Uterus (tissue), 4 donors: ENCODE measurements around the gene PTPRR. TPM values are rescaled to one million over a fixed set of nuclear protein-coding genes. Genes with fewer than 3 reads are reported as not detected.

Experiments
- DNase-seq, 2 donors: peaks; one replicate each; pipeline ENCODE4 v3.0.0-alpha.2; 2019 to 2020
- H3K27ac ChIP-seq, 2 donors: fragments of 200-600 bp; sonication (generic); 1 replicate in 1 of 2; 2 replicates in 1 of 2; pipeline ENCODE4 v1.5.1; 2016 to 2018
- H3K27me3 ChIP-seq, 2 donors: fragments of 200-600 bp; sonication (generic); one replicate each; pipeline ENCODE4 v1.5.1; 2018 to 2019; ENCODE audit warnings: control low read depth in 1 of 2
- H3K36me3 ChIP-seq, 2 donors: fragments of 200-600 bp; sonication (generic); one replicate each; pipeline ENCODE4 v1.5.1; 2019; ENCODE audit warnings: control low read depth in 1 of 2
- H3K4me1 ChIP-seq, 2 donors: fragments of 200-600 bp; sonication (generic); one replicate each; pipeline ENCODE4 v1.5.1; 2018 to 2019; ENCODE audit warnings: control low read depth in 1 of 2
- H3K4me3 ChIP-seq, 2 donors: fragments of 200-600 bp; sonication (generic); 1 replicate in 1 of 2; 2 replicates in 1 of 2; pipeline ENCODE4 v1.5.1; 2018 to 2019; ENCODE audit warnings: mild to moderate bottlenecking in 1 of 2
- H3K9me3 ChIP-seq, 2 donors: fragments of 200-600 bp; sonication (generic); one replicate each; pipeline ENCODE4 v1.5.1; 2019; ENCODE audit warnings: control low read depth in 1 of 2
- POLR2A ChIP-seq, 2 donors: fragments of 450-650 bp; IDR thresholded peaks; one replicate each; pipeline ENCODE4 v1.6.1; 2016; ENCODE audit warnings: antibody characterized with exemption in 2 of 2, mild to moderate bottlenecking in 1 of 2, moderate library complexity in 1 of 2
- intact Hi-C: fragments of 100-400 bp; cut with DNase I; formaldehyde crosslinking; loops from one replicate; pipeline ENCODE4 v1.15.1; 2023; ENCODE audit warnings: low total_unique reads
- total RNA-seq, 4 donors: library from RNA; depleted of rRNA in 3 of 4; stranded (reverse); fragments of >200 nt in 3 of 4; gene quantifications; one replicate each; pipeline versions ENCODE4 v1.1.0 to v1.2.4, GENCODE V29; 2014 to 2023
- TF ChIP-seq, protein P1 (sequence below), 4 experiments: fragments of 200-600 bp in 2 of 4; fragments of 450-650 bp in 2 of 4; sonication (generic) in 2 of 4; IDR thresholded peaks; one replicate each; pipeline ENCODE4 v1.5.1; 2016 to 2019; ENCODE audit warnings: antibody characterized with exemption in 4 of 4, mild to moderate bottlenecking in 2 of 4, moderate library complexity in 1 of 4
- donor health status: DM: yes; HTN: yes; CAD: no.

The PTPRR gene
- total RNA-seq, 4 donors from 2014 or later, result 0.62 to 43.3 (median 7.6) TPM

DNA sequence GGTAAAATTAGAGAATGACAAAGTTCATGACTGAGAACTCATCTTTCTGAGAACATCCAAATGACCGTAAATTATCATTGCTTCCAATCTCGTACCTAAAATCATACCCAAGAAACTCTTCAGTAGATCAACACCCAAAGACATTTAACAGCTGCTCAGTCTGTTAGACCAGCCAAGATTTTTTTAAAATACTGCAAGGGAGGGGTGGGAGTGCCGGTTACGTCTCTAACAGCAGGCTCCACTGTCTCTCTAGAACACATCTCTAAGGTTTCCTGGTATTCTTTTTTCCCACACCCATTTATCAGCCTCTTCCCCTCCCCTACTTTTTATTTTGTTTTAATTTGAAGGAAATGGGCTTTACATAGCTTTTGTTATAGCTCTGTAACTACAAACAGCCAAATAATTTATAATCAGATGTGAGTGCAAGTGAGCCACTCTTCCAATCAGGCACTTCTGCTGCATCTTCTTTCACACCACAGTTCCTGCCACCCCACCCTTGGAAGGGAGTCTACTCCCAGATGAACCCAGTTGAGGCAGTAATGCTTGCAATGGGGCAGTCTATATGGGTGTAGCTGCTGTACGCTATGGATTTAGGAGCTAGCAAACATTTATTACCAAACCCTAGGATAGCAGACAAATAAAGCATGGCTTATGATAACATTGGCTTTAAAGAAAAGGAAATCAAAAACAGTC is 305.2 kb downstream of the PTPRR start:
- Histone ChIP-seq H3K4me1 (no peaks in the 10 kb centered on the region), H3K9me3 (no peaks in the 10 kb centered on the region), H3K36me3 (no peaks in the 10 kb centered on the region), H3K4me3 (no peak overlapping the region), H3K27me3 (no peaks in the 10 kb centered on the region), H3K27ac (no peak overlapping the region)
- intact Hi-C loops, result no loop called here
- TF ChIP-seq, protein P1, sequence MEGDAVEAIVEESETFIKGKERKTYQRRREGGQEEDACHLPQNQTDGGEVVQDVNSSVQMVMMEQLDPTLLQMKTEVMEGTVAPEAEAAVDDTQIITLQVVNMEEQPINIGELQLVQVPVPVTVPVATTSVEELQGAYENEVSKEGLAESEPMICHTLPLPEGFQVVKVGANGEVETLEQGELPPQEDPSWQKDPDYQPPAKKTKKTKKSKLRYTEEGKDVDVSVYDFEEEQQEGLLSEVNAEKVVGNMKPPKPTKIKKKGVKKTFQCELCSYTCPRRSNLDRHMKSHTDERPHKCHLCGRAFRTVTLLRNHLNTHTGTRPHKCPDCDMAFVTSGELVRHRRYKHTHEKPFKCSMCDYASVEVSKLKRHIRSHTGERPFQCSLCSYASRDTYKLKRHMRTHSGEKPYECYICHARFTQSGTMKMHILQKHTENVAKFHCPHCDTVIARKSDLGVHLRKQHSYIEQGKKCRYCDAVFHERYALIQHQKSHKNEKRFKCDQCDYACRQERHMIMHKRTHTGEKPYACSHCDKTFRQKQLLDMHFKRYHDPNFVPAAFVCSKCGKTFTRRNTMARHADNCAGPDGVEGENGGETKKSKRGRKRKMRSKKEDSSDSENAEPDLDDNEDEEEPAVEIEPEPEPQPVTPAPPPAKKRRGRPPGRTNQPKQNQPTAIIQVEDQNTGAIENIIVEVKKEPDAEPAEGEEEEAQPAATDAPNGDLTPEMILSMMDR (IDR thresholded peaks at IDR 0.05), result no peak
- no peak for TF ChIP-seq POLR2A (IDR thresholded peaks at IDR 0.05)
- DNase-seq, result no peak

DNA sequence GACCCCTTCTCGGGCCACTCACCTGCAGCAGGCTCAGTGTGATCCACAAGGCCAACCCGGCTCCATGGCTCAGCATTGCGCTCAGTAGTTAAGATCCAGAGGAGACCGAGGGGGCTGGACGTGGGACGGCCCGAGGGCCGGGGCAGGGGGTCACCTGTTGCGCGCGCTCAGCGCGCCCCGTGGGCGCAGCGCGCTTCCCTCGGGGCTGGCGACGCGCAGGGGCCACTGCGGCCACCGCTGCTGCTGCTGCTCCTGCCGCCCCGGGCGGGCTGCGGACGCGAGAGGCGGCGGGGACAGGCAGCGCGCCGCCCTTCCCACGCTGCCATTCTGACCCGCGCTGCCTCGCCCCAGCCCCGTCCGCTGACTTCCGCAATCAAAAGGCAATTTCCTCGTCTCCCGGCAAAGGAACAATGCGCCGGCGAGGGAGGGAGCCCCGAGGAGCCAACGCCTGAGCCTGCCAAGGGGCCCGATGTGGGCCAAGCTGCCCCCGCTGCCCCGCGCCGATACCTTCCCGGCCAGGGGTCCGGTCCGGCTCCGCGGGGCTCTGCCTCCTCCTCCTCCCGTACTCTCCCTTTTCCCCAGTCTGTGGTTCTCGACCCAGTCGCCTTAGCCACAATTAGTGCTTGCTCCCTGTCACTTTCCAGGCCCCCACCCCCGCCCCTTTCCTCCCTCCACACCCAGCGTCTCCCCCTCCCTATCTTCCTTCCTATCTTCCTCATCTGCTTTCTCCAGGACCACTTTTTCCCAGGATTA is 310.6 kb downstream of the PTPRR start:
- H3K27ac ChIP-seq, result peak overlapping the region; percentile 49 to 72
- peak; percentile 23 to 41 for TF ChIP-seq POLR2A (IDR thresholded peaks at IDR 0.05)
- TF ChIP-seq, protein P1 (IDR thresholded peaks at IDR 0.05), result no peak
- no peaks in the 10 kb centered on the region for H3K27me3 ChIP-seq
- DNase-seq, result peak; percentile 19 to 45
- H3K9me3 ChIP-seq, result no peaks in the 10 kb centered on the region
- H3K36me3 ChIP-seq, result no peaks in the 10 kb centered on the region
- H3K4me1 ChIP-seq, result no peaks in the 10 kb centered on the region
- H3K4me3 ChIP-seq, result peak overlapping the region; percentile 26
- intact Hi-C loops, result no loop called here

DNA sequence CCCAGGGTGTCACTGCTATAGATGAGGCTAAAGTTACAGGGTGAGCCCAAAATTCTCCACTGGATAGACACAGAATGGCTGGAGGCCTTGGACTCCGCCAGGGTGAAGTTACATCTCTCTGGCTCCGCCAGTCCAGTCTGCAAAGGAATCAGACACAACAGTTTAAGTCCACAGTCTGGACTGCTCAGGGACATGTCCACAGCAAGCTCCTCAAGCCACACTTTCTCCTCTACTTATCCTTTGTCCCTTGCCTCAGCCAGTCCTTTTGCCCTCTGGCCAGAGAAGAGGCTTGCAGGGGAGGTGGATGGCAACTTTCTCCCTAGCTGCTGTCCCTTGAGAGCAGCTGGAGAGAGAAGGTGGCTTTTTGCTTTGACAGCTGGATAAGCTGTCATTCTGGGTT is 311.3 kb downstream of the PTPRR start:
- no peaks in the 10 kb centered on the region for H3K27me3 ChIP-seq
- no peak for DNase-seq
- H3K27ac ChIP-seq, result peak overlapping the region; percentile 49 to 72
- TF ChIP-seq, protein P1 (IDR thresholded peaks at IDR 0.05), result no peak
- no peak for TF ChIP-seq POLR2A (IDR thresholded peaks at IDR 0.05)
- H3K4me3 ChIP-seq, result peak overlapping the region; percentile 26
- intact Hi-C loops, result no loop called here
- no peaks in the 10 kb centered on the region for H3K4me1 ChIP-seq
- no peaks in the 10 kb centered on the region for H3K9me3 ChIP-seq
- no peaks in the 10 kb centered on the region for H3K36me3 ChIP-seq

DNA sequence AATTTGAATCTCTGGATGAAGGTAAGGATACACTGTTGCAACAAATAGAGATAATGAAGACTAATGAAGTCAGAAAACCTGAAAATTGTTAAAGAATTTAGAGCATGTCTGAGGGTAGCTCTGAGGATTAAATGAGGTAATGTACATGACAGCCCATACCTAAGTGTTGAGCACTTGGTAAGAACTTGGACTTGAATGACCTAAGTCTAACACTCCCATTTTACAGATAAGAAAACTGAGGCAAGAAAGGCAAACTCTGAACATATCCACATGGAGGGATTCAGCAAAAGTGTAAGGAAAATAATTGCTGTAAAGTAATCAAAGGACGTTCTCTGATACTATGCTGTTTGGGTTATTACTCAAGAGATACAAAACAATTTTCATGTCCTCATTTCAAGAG is 312.4 kb downstream of the PTPRR start:
- H3K36me3 ChIP-seq, result no peaks in the 10 kb centered on the region
- no peaks in the 10 kb centered on the region for H3K4me1 ChIP-seq
- TF ChIP-seq, protein P1 (IDR thresholded peaks at IDR 0.05), result no peak
- no peak for TF ChIP-seq POLR2A (IDR thresholded peaks at IDR 0.05)
- peak overlapping the region in 1 of 2 donors; percentile 26 for H3K4me3 ChIP-seq
- H3K27ac ChIP-seq, result peak overlapping the region in 1 of 2 donors; percentile 72
- no peak for DNase-seq
- H3K27me3 ChIP-seq, result no peaks in the 10 kb centered on the region
- intact Hi-C loops, result no loop called here
- H3K9me3 ChIP-seq, result no peaks in the 10 kb centered on the region

DNA sequence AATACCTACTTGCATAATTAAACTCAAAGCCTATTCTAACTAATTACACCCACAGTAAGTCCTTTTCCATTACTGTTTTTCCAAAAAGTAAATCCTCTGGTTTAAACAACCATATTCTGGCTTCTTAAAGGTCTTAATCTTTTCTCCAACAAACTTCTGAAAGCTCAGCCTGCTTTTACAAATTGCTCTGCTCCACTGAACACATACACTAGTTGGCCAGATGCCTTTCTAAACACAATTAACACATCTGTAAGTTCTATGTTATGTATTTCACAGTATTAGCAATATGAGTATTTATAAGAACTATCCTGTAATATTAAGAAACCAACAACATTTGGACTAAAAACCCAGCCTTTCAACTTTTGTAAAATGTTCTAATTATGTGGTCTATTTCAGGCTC is 313.4 kb downstream of the PTPRR start:
- no peaks in the 10 kb centered on the region for H3K4me1 ChIP-seq
- no peak for DNase-seq
- peak overlapping the region in 1 of 2 donors; percentile 72 for H3K27ac ChIP-seq
- no peaks in the 10 kb centered on the region for H3K27me3 ChIP-seq
- no peak for TF ChIP-seq POLR2A (IDR thresholded peaks at IDR 0.05)
- TF ChIP-seq, protein P1 (IDR thresholded peaks at IDR 0.05), result no peak
- H3K4me3 ChIP-seq, result no peak overlapping the region
- intact Hi-C loops, result no loop called here
- H3K9me3 ChIP-seq, result no peaks in the 10 kb centered on the region
- H3K36me3 ChIP-seq, result no peaks in the 10 kb centered on the region
